ENCODE data around the gene ARID1B. TPM values are rescaled to one million over a fixed set of nuclear protein-coding genes. Genes with fewer than 3 reads are reported as not detected.

The ARID1B gene
- total and polyA plus RNA-seq, 2 of the 13 experiments (the other 11 are each of a cell fraction or from before 2014, with no cell fraction given) = 20.1 to 32.6 TPM

GRCh38 chr6:157078326-157078725, 301.1 kb downstream of the ARID1B start:
- POLR2A ChIA-PET = no interaction called here
- Histone ChIP-seq H3K4me1 (ENCODE audit: insufficient read depth, low read length) (no peaks in the 10 kb centered on the region), H3K27me3 (ENCODE audit: control insufficient read depth in 1 of 2, insufficient read depth in 2 of 2, low read length in 2 of 2) (no peaks in the 10 kb centered on the region), H2AFZ (ENCODE audit: low read length) (no peak overlapping the region), H3K4me2 (ENCODE audit: low read depth, low read length) (no peak overlapping the region), H3K9me3 (ENCODE audit: low read length) (no peaks in the 10 kb centered on the region), H3K27ac (ENCODE audit: extremely low read length, insufficient read depth, low read length) (no peak overlapping the region), H3K79me2 (ENCODE audit: insufficient read depth, low read length) (no peaks in the 10 kb centered on the region), H3K9ac (ENCODE audit: insufficient read depth, low read depth, low read length) (no peak overlapping the region), H3K4me3 (replicated peaks in 1 of 3; ENCODE audit: insufficient read depth in 1 of 3, low read depth in 2 of 3, low read length in 3 of 3) (no peak overlapping the region), H3K36me3 (replicated peaks in 1 of 2; ENCODE audit: control insufficient read depth in 1 of 2, insufficient read depth in 2 of 2, low read length in 2 of 2) (peaks cover 0 to 11% of the 10 kb centered on the region in 2 experiments; a peak in 3 of 5 replicates), H4K20me1 (ENCODE audit: insufficient read depth, low read length) (no peaks in the 10 kb centered on the region)
- intact Hi-C loops (cut with micrococcal nuclease; ENCODE audit: unreplicated experiment) = no loop called here
- no peak for TF ChIP-seq NR2F6 (IDR thresholded peaks at IDR 0.05)
- TF ChIP-seq NR2F6 (CRISPR knock-in tag; IDR thresholded peaks at IDR 0.05) = no peak
- TF ChIP-seq ZKSCAN8 (CRISPR knock-in tag; IDR thresholded peaks at IDR 0.05; ENCODE audit: borderline replicate concordance) = no peak
- TF ChIP-seq ZNF597 (CRISPR knock-in tag; IDR thresholded peaks at IDR 0.05) = no peak
- TF ChIP-seq ZFAT (CRISPR knock-in tag; conservative IDR thresholded peaks at IDR 0.05) = no peak
- no peak for TF ChIP-seq SOX5 (CRISPR knock-in tag; IDR thresholded peaks at IDR 0.05; ENCODE audit: borderline replicate concordance)
- no peak for TF ChIP-seq MZF1 (CRISPR knock-in tag; IDR thresholded peaks at IDR 0.05; ENCODE audit: borderline replicate concordance)
- no peak for TF ChIP-seq SMARCE1 (IDR thresholded peaks at IDR 0.05; ENCODE audit: borderline replicate concordance)
- no peak for TF ChIP-seq ZNF75D (CRISPR knock-in tag; IDR thresholded peaks at IDR 0.05; ENCODE audit: borderline replicate concordance)
- no peak for TF ChIP-seq MXI1 (IDR thresholded peaks at IDR 0.05; ENCODE audit: borderline replicate concordance, low read depth, low read length)
- no peak for TF ChIP-seq SCMH1 (CRISPR knock-in tag; IDR thresholded peaks at IDR 0.05; ENCODE audit: borderline replicate concordance)
- no peak for TF ChIP-seq MBD4 (IDR thresholded peaks at IDR 0.05; ENCODE audit: borderline replicate concordance, low read length)
- TF ChIP-seq ARNTL (CRISPR knock-in tag; IDR thresholded peaks at IDR 0.05) = no peak
- TF ChIP-seq GLMP (CRISPR knock-in tag; IDR thresholded peaks at IDR 0.05; ENCODE audit: borderline replicate concordance) = no peak
- no peak for TF ChIP-seq ZSCAN29 (CRISPR knock-in tag; conservative IDR thresholded peaks at IDR 0.05)
- no peak for TF ChIP-seq CBX1 (IDR thresholded peaks at IDR 0.05; ENCODE audit: low read depth)
- no peak for TF ChIP-seq ELF1 (CRISPR knock-in tag; IDR thresholded peaks at IDR 0.05)
- no peak for TF ChIP-seq POGZ (CRISPR knock-in tag; IDR thresholded peaks at IDR 0.05)
- no peak for TF ChIP-seq RARG (CRISPR knock-in tag; IDR thresholded peaks at IDR 0.05; ENCODE audit: low read depth)
- ATAC-seq (no peak), FAIRE-seq (no peak), DNase-seq (ENCODE audit: low spot score) (no peak)
- CTCF ChIA-PET (ENCODE audit: low intra/inter-chr PET ratio, low total read pairs) = no interaction called here
- in situ Hi-C loops (cut with HindIII; ENCODE audit: extremely low pct_ligation_motif_present, low pct_unique_long_range_greater_than_20kb) = no loop called here
- WGBS (ENCODE audit: low lambda C conversion rate) = over 99% methylated on average over 3 of the region's 3 CpGs
- BruUV-seq (replicated peaks) = no TSS peak
